ENCODE results near the gene CALU.
A peak's percentile ranks its signal among the peaks of the same experiment; 100 is the strongest.

Gene CALU

GRCh38 chr7:128697302-128697905 lies 41.8 kb upstream of the CALU start:
- peak; percentile 40 for TF ChIP-seq CTCF (IDR thresholded peaks at IDR 0.05; ENCODE audit: control insufficient read depth, insufficient read depth, low read depth, low read length, missing control alignments)
- peak; percentile 20 for DNase-seq (ENCODE audit: low read depth)
- H3K4me3 ChIP-seq (ENCODE audit: control insufficient read depth, low read depth, low read length), result peak overlapping the region; percentile 61

- DNase-seq (ENCODE audit: low read depth), result no peak
- no peak for TF ChIP-seq CTCF (IDR thresholded peaks at IDR 0.05; ENCODE audit: control insufficient read depth, insufficient read depth, low read depth, low read length, missing control alignments)
- H3K4me3 ChIP-seq (ENCODE audit: control insufficient read depth, low read depth, low read length), result no peak overlapping the region
Observed at GRCh38 chr7:128699196-128699712, 39.9 kb upstream of the CALU start.

GRCh38 chr7:128699895-128700294 lies 39.3 kb upstream of the CALU start:
- no peak for DNase-seq (ENCODE audit: low read depth)
- TF ChIP-seq CTCF (IDR thresholded peaks at IDR 0.05; ENCODE audit: control insufficient read depth, insufficient read depth, low read depth, low read length, missing control alignments), result no peak

GRCh38 chr7:128701062-128701785 lies 37.9 kb upstream of the CALU start:
- H3K4me3 ChIP-seq (ENCODE audit: control insufficient read depth, low read depth, low read length), result no peak overlapping the region
- no peak for DNase-seq (ENCODE audit: low read depth)
- no peak for TF ChIP-seq CTCF (IDR thresholded peaks at IDR 0.05; ENCODE audit: control insufficient read depth, insufficient read depth, low read depth, low read length, missing control alignments)

More at GRCh38 chr7:128699895-128700294, 39.3 kb upstream of the CALU start:
- H3K4me3 ChIP-seq (ENCODE audit: control insufficient read depth, low read depth, low read length), result no peak overlapping the region

- no peak for DNase-seq (ENCODE audit: low read depth)
- no peak for TF ChIP-seq CTCF (IDR thresholded peaks at IDR 0.05; ENCODE audit: control insufficient read depth, insufficient read depth, low read depth, low read length, missing control alignments)
- H3K4me3 ChIP-seq (ENCODE audit: control insufficient read depth, low read depth, low read length), result no peak overlapping the region
Observed at GRCh38 chr7:128703609-128704241, 35.4 kb upstream of the CALU start.

GRCh38 chr7:128705891-128706333 lies 33.2 kb upstream of the CALU start:
- no peak overlapping the region for H3K4me3 ChIP-seq (ENCODE audit: control insufficient read depth, low read depth, low read length)
- no peak for TF ChIP-seq CTCF (IDR thresholded peaks at IDR 0.05; ENCODE audit: control insufficient read depth, insufficient read depth, low read depth, low read length, missing control alignments)
- no peak for DNase-seq (ENCODE audit: low read depth)

All from AG09309 (cell line).